ENCODE measurements around the gene ESRRB. TPM values are rescaled to one million over a fixed set of nuclear protein-coding genes. Genes with fewer than 3 reads are reported as not detected.
A peak's percentile ranks its signal among the peaks of the same experiment; 100 is the strongest.

The ESRRB gene
- total RNA-seq, 4 donors from 2014 or later: 1.2 TPM; not detected in 3

DNA sequence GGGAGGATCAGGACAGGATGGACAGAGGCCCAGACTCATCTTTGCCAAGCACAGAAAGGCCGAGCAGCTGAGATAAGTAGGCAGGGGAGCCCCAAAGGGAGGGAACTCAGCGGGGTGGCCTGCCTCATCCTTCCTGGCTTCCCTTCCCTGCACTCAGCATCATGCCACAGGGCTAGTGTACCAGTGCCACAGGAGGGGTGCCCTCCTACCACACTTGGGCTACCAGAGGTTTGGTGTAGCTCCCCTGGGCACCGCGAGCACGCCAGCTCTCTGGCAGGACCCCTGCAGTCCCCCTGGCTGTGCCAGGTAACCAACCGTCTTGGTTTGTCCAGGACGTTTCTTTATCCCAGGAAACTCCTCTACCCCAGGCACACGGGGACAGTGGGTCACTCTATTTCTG lies 123.5 kb downstream of the ESRRB start:
- Histone ChIP-seq H3K9me3 (no peaks in the 10 kb centered on the region), H3K36me3 (no peaks in the 10 kb centered on the region), H3K4me3 (no peak overlapping the region), H3K27me3 (no peaks in the 10 kb centered on the region), H3K27ac (no peak overlapping the region), H3K4me1 (no peaks in the 10 kb centered on the region)
- peak in 1 of 3 donors; percentile 30 for DNase-seq
- TF ChIP-seq POLR2A (IDR thresholded peaks at IDR 0.05): no peak
- TF ChIP-seq, protein P1, sequence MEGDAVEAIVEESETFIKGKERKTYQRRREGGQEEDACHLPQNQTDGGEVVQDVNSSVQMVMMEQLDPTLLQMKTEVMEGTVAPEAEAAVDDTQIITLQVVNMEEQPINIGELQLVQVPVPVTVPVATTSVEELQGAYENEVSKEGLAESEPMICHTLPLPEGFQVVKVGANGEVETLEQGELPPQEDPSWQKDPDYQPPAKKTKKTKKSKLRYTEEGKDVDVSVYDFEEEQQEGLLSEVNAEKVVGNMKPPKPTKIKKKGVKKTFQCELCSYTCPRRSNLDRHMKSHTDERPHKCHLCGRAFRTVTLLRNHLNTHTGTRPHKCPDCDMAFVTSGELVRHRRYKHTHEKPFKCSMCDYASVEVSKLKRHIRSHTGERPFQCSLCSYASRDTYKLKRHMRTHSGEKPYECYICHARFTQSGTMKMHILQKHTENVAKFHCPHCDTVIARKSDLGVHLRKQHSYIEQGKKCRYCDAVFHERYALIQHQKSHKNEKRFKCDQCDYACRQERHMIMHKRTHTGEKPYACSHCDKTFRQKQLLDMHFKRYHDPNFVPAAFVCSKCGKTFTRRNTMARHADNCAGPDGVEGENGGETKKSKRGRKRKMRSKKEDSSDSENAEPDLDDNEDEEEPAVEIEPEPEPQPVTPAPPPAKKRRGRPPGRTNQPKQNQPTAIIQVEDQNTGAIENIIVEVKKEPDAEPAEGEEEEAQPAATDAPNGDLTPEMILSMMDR (IDR thresholded peaks at IDR 0.05): no peak

DNA sequence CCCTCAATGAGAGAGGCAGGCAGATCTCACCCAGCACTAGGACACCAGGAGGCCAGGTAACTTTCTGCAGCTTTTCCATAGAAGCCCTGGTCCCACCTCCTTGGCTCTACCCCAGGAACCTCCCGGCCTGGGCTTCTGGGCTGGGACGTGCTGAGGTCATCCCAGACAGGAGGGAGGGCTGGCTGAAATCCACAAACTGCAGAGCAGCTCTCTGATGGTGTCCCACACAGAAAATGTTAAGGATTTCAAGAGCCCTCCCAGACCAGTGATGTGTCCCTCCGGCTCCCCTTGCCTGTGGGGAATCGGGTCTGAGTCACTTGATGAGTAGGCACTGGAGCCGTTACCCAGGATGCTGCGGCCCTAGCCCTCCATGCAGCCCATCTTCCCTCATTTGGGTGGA lies 124.1 kb downstream of the ESRRB start:
- H3K27ac ChIP-seq: no peak overlapping the region

DNA sequence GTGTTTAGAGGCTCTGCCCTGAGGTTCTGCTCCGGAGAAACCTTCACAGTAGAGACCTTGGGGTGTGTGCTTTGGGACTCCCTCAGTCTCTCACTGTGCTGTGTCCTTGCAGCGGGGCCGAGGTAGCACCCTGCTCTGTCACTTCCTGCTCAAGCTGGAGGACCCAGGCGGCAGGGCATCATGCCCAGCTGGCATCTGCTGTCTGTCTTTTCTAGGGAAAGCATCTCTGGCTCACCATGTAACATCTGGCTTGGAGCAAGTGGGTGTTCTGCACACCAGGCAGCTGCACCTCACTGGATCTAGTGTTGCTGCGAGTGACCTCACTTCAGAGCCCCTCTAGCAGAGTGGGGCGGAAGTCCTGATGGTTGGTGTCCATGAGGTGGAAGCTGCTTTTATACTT lies 124.5 kb downstream of the ESRRB start:
- H3K4me1 ChIP-seq: no peaks in the 10 kb centered on the region
- H3K36me3 ChIP-seq: no peaks in the 10 kb centered on the region
- no peak overlapping the region for H3K4me3 ChIP-seq
- H3K27ac ChIP-seq: no peak overlapping the region
- no peak for TF ChIP-seq POLR2A (IDR thresholded peaks at IDR 0.05)
- TF ChIP-seq, protein P1 (IDR thresholded peaks at IDR 0.05): no peak
- H3K9me3 ChIP-seq: no peaks in the 10 kb centered on the region
- DNase-seq: no peak
- no peaks in the 10 kb centered on the region for H3K27me3 ChIP-seq

More for the DNA sequence above, 124.1 kb downstream of the ESRRB start:
- DNase-seq: peak in 1 of 3 donors; percentile 6
- Histone ChIP-seq H3K4me1 (no peaks in the 10 kb centered on the region), H3K4me3 (no peak overlapping the region), H3K36me3 (no peaks in the 10 kb centered on the region), H3K9me3 (no peaks in the 10 kb centered on the region), H3K27me3 (no peaks in the 10 kb centered on the region)
- TF ChIP-seq POLR2A (IDR thresholded peaks at IDR 0.05): no peak
- TF ChIP-seq, protein P1 (IDR thresholded peaks at IDR 0.05): no peak

DNA sequence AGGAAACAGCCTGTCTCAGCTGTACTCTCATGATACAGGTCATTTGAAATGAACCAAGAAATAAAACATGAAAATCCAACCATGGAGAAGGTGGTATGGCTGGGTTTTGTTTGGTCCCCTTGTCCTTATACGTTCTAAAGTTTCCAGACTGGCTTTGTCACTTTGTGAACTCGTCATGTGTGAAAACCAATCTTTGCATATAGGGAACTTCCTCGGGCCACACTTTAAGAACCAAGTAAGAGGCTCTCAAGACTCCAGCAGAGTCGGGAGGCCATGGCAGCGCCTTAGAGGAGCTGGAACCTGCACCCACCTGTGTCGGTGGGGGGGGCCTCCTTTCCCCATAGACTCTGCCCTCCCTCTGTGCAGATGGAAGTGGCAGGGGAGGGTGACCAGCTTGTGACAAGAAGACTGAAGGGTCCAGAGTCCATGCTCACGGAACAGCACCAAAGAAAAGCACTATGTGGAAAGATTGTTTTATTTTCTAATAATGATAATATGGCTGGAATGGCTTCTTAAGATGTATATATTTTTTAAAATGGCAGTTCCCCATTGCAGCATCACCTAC lies 125.3 kb downstream of the ESRRB start:
- H3K27ac ChIP-seq: no peak overlapping the region
- H3K27me3 ChIP-seq: no peaks in the 10 kb centered on the region
- DNase-seq: no peak
- TF ChIP-seq, protein P1 (IDR thresholded peaks at IDR 0.05): no peak
- TF ChIP-seq POLR2A (IDR thresholded peaks at IDR 0.05): no peak
- no peaks in the 10 kb centered on the region for H3K9me3 ChIP-seq
- H3K4me3 ChIP-seq: no peak overlapping the region
- no peaks in the 10 kb centered on the region for H3K36me3 ChIP-seq
- no peaks in the 10 kb centered on the region for H3K4me1 ChIP-seq

DNA sequence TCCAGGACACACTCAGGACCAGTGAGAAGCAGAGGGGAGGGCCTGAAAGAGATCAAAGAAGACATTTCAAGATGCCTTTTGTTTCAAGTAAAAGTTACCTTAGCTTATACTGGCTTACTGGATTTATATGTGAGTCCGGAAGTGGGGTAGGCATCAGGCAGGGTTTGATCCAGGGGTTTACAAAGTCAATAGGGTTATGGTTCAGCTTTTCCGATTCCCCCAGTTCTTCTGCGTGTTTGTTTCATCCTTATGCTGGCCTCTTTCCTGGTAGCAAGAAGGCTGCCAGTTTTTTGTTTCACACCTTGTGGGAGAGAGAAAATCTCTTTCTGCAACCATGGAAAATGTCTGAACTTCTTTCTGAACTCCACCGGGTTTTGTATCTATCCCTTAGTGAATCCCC lies 126.3 kb downstream of the ESRRB start:
- no peaks in the 10 kb centered on the region for H3K27me3 ChIP-seq
- DNase-seq: no peak
- H3K4me1 ChIP-seq: no peaks in the 10 kb centered on the region
- no peaks in the 10 kb centered on the region for H3K36me3 ChIP-seq
- H3K4me3 ChIP-seq: no peak overlapping the region
- no peak overlapping the region for H3K27ac ChIP-seq
- TF ChIP-seq POLR2A (IDR thresholded peaks at IDR 0.05): no peak
- TF ChIP-seq, protein P1 (IDR thresholded peaks at IDR 0.05): no peak
- no peaks in the 10 kb centered on the region for H3K9me3 ChIP-seq

DNA sequence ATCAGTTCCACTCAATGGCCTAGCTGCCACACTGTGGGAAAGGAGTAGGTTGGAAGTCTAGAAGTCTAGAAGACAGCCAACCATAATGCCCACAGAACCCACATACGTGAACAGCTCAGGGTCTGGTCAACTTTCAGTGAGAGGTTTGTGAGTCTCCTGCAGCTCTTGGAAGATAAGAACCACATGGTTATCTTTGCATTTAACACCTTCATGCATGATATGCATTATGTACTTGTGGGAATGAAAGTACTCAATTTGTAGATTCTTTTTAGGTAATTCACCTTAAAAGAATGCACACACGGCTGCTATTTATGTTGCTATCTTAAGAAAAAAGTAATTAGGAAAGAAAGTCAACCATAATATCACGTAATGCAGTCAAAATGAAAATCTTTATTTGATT lies 126.7 kb downstream of the ESRRB start:
- Histone ChIP-seq H3K27ac (no peak overlapping the region), H3K27me3 (no peaks in the 10 kb centered on the region), H3K36me3 (no peaks in the 10 kb centered on the region), H3K4me3 (no peak overlapping the region), H3K4me1 (no peaks in the 10 kb centered on the region), H3K9me3 (no peaks in the 10 kb centered on the region)
- DNase-seq: no peak
- no peak for TF ChIP-seq POLR2A (IDR thresholded peaks at IDR 0.05)
- TF ChIP-seq, protein P1 (IDR thresholded peaks at IDR 0.05): no peak

Measured in Peyer's patch (tissue), 4 donors.